Activated CD4-positive, alpha-beta T cell treated with anti-CD3 and anti-CD28 coated beads for 1 hour (primary cell): Measurements from ENCODE around the gene NT5C3B.
"Not testable (repeated sequence)": the region's sequence is repeated elsewhere in the genome, so short reads cannot be mapped to it uniquely, and the experiment has no call there.

ENCODE experiments used
- DNase-seq: peaks from one replicate; pipeline ENCODE4 v3.0.0-alpha.2; 2020

Gene NT5C3B

DNA sequence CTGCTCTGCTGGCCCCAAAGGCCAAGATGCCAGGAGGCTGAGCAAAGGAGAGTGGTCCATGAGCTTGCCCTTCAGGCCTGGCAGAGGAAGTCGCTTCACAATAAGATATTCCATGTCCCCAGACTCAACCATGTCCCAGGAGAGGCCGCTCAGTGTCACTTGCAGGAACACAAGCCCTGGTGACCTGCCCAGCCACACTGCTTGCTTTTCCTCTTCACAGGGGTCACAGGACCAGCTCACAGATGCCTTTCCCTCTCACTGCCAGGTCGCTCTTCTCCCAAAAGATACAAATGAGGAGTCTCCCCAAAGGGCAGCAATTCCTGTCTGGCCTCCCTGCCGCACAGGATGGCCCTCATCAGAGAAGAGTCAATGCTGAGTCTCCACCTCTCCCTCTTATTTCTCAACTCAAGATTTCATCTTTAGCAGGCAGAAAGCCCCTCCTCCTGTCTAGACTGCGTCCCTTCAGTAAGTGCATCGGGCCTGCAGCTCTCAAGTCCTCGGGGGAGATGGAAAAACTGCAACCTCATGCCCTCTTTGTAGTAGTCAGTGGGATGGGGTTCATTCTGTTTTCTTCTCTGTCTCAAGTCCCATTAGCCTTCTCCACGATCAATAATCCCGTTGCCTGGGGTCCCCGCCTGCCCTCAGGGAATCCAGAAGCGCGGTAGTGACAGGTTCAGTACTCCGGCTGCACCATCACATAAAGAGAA is 54.5 kb downstream of the NT5C3B start:
- DNase-seq, result no peak

DNA sequence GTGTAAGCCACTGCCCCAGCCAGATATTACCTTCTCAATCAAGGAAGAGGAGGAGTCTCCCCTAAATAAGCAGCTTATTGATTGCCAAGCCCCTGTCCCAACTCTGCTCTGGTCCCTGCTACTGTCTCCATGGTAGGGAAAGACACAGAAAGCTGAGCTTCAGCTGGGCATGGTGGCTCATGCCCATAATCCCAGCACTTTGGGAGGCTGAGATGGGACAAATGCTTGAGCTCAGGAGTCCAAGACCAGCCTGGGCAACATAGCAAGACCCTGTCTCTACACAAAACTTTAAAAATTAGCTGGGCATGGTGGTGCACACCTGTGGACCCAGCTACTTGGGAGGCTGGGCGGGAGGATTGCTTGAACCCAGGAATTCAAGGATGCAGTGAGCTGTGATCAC is 56.1 kb downstream of the NT5C3B start:
- DNase-seq, result no peak

DNA sequence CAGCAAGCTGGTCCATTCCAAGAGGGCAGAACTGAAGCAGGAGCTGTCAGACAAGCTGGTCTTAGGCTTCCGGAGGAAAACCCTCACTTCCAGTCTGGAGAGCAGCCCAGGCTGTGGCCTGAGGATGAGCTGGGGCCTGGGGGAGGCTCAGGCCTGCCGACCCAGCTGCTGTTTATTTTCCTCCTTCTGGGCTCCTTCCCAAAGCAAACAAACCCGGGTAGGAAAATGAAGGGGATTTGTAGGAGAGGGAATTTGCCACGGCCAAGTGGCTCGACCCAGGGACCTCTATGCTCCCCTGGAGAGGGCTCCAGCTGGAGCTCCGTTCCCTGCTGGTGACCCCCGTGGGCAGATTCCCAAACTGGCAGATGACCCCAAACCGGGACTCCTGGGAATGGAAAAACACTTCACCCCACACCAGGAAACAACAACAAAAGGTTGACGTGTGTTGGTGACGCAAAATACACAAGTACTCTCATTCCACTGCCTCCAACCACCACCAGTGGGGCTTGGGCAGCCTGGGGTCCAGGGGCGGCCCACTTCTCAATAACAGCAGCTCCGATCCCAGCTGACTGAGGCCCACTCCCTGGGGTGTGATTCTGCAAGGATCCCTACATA is 58.4 kb downstream of the NT5C3B start:
- DNase-seq, result no peak

DNA sequence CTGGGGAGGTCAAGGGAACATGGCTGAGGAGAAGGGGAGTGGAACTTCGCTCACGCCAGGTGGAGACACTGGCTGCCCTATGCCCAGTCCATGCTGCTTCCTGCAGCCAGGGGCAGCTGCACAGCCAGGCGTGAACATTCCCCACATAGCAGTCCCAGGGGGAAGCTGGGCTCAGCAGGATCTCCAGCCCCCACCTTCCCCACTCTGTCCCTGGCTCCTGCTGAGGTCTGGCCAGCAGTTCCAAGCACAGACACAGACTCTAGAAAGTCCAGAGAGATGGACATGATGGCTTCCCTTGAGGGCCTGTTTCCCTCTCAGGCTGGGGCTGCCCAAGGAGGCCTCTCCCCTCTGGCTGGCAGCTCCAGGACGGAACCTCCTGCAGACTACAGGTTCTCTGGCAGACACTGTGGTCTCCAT is 58.9 kb downstream of the NT5C3B start:
- DNase-seq, result no peak

DNA sequence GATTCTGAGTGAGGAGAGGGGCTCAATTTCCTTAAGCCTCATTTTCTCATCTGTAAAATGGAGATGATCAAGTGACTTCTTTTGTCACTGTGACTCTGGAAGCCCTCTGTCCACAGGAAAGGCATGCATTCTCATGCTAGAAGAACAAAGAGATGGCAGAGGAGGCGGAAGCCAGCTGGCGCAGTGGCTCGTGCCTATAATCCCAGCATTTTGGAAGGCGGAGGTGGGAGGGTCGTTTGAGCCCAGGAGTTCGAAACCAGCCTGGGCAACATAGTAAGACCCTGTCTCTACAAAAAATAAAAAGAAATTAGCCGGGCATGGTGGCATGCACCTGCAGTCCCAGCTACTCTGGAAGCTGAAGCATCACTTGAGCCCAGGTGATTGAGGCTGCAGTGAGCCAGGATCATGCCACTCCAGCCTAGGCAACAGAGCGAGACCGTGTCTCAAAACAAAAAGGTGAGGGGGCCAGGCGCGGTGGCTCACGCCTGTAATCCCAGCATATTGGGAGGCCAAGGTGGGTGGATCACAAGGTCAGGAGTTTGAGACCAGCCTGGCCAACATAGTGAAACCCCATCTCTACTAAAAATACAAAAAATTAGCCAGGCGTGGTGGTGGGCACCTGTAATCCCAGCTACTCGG is 59.7 kb downstream of the NT5C3B start:
- not testable (repeated sequence) for DNase-seq

DNA sequence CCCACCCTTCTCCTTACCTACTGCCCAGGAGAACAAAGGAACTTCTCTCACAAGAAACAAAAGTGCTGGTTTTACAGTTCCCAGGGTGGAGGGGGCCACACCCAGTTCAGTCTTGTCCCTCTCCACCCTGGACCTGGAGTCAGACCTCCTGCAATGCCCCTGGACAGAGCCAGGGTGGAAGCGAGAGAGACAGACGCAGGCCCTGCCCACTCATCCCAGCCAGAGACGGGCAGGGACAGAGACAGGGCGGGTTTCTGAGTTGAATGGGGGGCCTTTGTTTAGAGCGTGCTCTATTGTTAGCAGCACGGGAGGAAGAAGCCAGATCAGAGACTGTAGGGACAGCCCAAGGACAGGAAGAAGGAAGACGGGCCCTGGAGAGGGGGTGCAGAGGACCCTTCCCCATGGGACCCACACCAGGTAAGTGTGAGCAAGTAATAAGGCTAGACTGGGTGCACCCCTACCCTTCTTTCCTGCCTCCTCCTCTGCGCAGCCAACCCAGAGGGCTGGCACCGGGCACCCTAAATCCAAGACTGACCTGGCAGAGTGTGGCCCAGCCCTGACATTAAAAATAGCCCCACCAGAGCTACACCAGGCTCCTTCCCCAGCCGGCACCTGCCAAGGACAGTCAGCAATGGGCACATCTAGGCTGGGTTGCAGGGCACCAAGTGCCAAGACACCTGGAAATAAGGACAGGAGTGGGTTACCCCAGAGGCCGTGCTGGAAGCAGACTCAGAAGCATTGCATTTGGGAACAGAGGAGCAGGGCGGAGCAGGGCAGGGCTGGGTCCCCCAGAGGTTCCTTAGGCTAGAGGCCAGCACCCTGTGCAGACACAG is 60.4 kb downstream of the NT5C3B start:
- no peak for DNase-seq
